Keratinocyte (primary cell): ENCODE measurements around the gene C19orf25. TPM values are rescaled to one million over a fixed set of nuclear protein-coding genes. Genes with fewer than 3 reads are reported as not detected.

Experiments used
- DNase-seq: peaks from one replicate; pipeline ENCODE4 v3.0.0-alpha.2; 2011; ENCODE audit warnings: low read depth, missing footprints, low spot score
- FAIRE-seq: peaks from 2 replicates; lab custom pipeline; 2011; peaks lifted over from hg19 to GRCh38; lab: Jason Lieb, UNC
- H2AFZ ChIP-seq: 2 replicates; pipeline ENCODE4 v1.6.0; 2012; ENCODE audit warnings: low read length, control low read depth, inconsistent platforms; ENCODE audit not compliant: control insufficient read depth
- H3K27ac ChIP-seq: 2 replicates; pipeline ENCODE4 v1.5.1; 2011; ENCODE audit warnings: low read length; ENCODE audit not compliant: control insufficient read depth, insufficient read depth
- H3K27me3 ChIP-seq: 3 replicates; pipeline ENCODE4 v1.6.0; 2011; ENCODE audit warnings: low read length; ENCODE audit not compliant: control insufficient read depth, insufficient read depth; ENCODE audit errors: extremely low read depth
- H3K36me3 ChIP-seq, 2 experiments: 2 replicates in 1 of 2; 3 replicates in 1 of 2; pipeline ENCODE4 v1.5.1; 2011; ENCODE audit warnings: low read length in 2 of 2, mild to moderate bottlenecking in 1 of 2; ENCODE audit not compliant: control insufficient read depth in 2 of 2, insufficient read depth in 2 of 2; ENCODE audit errors: extremely low read depth in 1 of 2
- H3K4me1 ChIP-seq: 3 replicates; pipeline ENCODE4 v1.5.1; 2011; ENCODE audit warnings: low read length; ENCODE audit not compliant: control insufficient read depth, insufficient read depth; ENCODE audit errors: extremely low read depth
- H3K4me2 ChIP-seq: 3 replicates; pipeline ENCODE4 v1.6.0; 2011; ENCODE audit warnings: low read depth, low read length; ENCODE audit not compliant: control insufficient read depth, insufficient read depth; ENCODE audit errors: extremely low read depth
- H3K4me3 ChIP-seq, 3 experiments: fragments of 200-600 bp in 1 of 3; sonication (generic) in 1 of 3; 2 replicates in 2 of 3; 3 replicates in 1 of 3; pipeline ENCODE4 v1.5.1; 2011 to 2016; ENCODE audit warnings: low read length in 3 of 3, mild to moderate bottlenecking in 3 of 3, control low read depth in 2 of 3, inconsistent platforms in 1 of 3, low read depth in 1 of 3, mixed read lengths in 1 of 3, mixed run types in 1 of 3, moderate library complexity in 1 of 3; ENCODE audit not compliant: control insufficient read depth in 2 of 3, insufficient read depth in 2 of 3; ENCODE audit errors: extremely low read depth in 1 of 3
- H3K79me2 ChIP-seq: 2 replicates; pipeline ENCODE4 v1.6.0; 2012; ENCODE audit warnings: low read length; ENCODE audit not compliant: control insufficient read depth, insufficient read depth
- H3K9ac ChIP-seq: 3 replicates; pipeline ENCODE4 v1.6.0; 2011; ENCODE audit warnings: low read length; ENCODE audit not compliant: control insufficient read depth, insufficient read depth; ENCODE audit errors: extremely low read depth
- H3K9me1 ChIP-seq: 3 replicates; pipeline ENCODE4 v1.6.0; 2011; ENCODE audit warnings: low read length; ENCODE audit not compliant: control insufficient read depth, insufficient read depth; ENCODE audit errors: extremely low read depth
- H3K9me3 ChIP-seq: 2 replicates; pipeline ENCODE4 v1.5.1; 2012; ENCODE audit warnings: low read depth, low read length; ENCODE audit not compliant: control insufficient read depth
- H4K20me1 ChIP-seq: 3 replicates; pipeline ENCODE4 v1.6.0; 2011; ENCODE audit warnings: low read length; ENCODE audit not compliant: control insufficient read depth, insufficient read depth; ENCODE audit errors: extremely low read depth
- CTCF ChIP-seq, 3 experiments: IDR thresholded peaks in 1 of 3; conservative IDR thresholded peaks in 1 of 3; optimal IDR thresholded peaks in 1 of 3; 2 replicates in 2 of 3; 3 replicates in 1 of 3; pipeline versions ENCODE3 to v1.5.1; 2011; ENCODE audit warnings: low read length in 3 of 3, mild to moderate bottlenecking in 3 of 3, moderate library complexity in 2 of 3, control low read depth in 1 of 3, inconsistent platforms in 1 of 3; ENCODE audit not compliant: insufficient read depth in 2 of 3; ENCODE audit errors: extremely low read depth in 1 of 3
- EZH2 ChIP-seq: IDR thresholded peaks from one replicate; pipeline ENCODE4 v1.6.1; 2012; ENCODE audit warnings: inconsistent platforms, mild to moderate bottlenecking, low read length, moderate library complexity
- dilution Hi-C: fragments of 300-500 bp; cut with MboI; formaldehyde crosslinking; loops from one replicate; pipeline ENCODE4 v1.7.0; 2020; ENCODE audit warnings: low sequenced_read_pairs; ENCODE audit not compliant: extremely low pct_ligation_motif_present
- polyA plus RNA-seq, 5 experiments: library from polyadenylated mRNA; depleted of rRNA in 3 of 5; stranded (reverse) in 3 of 5; stranded (forward) in 1 of 5; unstranded in 1 of 5; fragments of >200 nt; gene quantifications; 1 replicate in 1 of 5; 2 replicates in 3 of 5; 3 replicates in 1 of 5; pipeline versions ENCODE4 v1.2.1 to v1.2.3, GENCODE V29; 2011 to 2012; ENCODE audit warnings: missing spikeins in 2 of 5, low read depth in 1 of 5, low replicate concordance in 1 of 5

The C19orf25 gene
- polyA plus RNA-seq, 1 donor (not counting 4 experiments of a cell fraction or from before 2014, with no cell fraction given), result 11.2 TPM

- Histone ChIP-seq H3K27ac (no peak overlapping the region), H3K9me1 (no peaks in the 10 kb centered on the region), H4K20me1 (no peaks in the 10 kb centered on the region), H2AFZ (no peak overlapping the region), H3K9ac (no peak overlapping the region), H3K9me3 (no peaks in the 10 kb centered on the region), H3K4me3 (no peak overlapping the region), H3K4me1 (peaks cover 4% of the 10 kb centered on the region), H3K4me2 (no peak overlapping the region), H3K36me3 (no peaks in the 10 kb centered on the region), H3K27me3 (no peaks in the 10 kb centered on the region), H3K79me2 (no peaks in the 10 kb centered on the region)
- TF ChIP-seq EZH2 (no peak), CTCF (optimal IDR thresholded peaks at IDR 0.05 in 1 of 3, IDR thresholded peaks at IDR 0.05 in 1 of 3, conservative IDR thresholded peaks at IDR 0.05 in 1 of 3; ENCODE audit: extremely low read depth in 1 of 3, insufficient read depth in 2 of 3, low read length in 3 of 3) (no peak)
- dilution Hi-C loops, result no loop called here
- DNase-seq, result no peak
- no peak for FAIRE-seq
Measured at GRCh38 chr19:1514986-1515721, 36.1 kb upstream of the C19orf25 start.

DNA sequence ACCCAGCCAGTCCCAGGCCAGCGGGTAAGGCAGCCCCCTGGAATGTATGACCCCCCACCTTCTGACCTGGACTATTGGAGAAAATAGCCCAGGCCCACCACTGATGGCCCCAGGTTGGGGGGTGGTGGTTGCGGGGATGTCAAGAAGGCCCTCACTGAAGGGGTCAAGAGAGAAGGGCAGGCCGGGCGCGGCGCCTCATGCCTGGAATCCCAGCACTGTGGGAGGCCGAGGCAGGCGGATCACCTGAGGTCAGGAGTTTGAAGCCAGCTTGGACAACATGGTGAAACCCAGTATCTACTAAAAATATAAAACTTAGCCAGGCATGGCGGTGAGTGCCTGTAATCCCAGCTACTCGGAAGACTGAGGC, 35.3 kb upstream of the C19orf25 start:
- Histone ChIP-seq H3K79me2 (no peaks in the 10 kb centered on the region), H3K27ac (no peak overlapping the region), H3K4me2 (no peak overlapping the region), H2AFZ (no peak overlapping the region), H3K4me3 (no peak overlapping the region), H3K36me3 (peaks cover 0 to 2% of the 10 kb centered on the region in 2 experiments), H3K27me3 (no peaks in the 10 kb centered on the region), H3K9ac (no peak overlapping the region), H3K4me1 (peaks cover 4% of the 10 kb centered on the region), H4K20me1 (no peaks in the 10 kb centered on the region), H3K9me3 (no peaks in the 10 kb centered on the region), H3K9me1 (no peaks in the 10 kb centered on the region)
- FAIRE-seq, result no peak
- dilution Hi-C loops, result no loop called here
- TF ChIP-seq EZH2, result no peak
- TF ChIP-seq CTCF (optimal IDR thresholded peaks at IDR 0.05 in 1 of 3, IDR thresholded peaks at IDR 0.05 in 1 of 3, conservative IDR thresholded peaks at IDR 0.05 in 1 of 3; ENCODE audit: extremely low read depth in 1 of 3, insufficient read depth in 2 of 3, low read length in 3 of 3), result no peak
- no peak for DNase-seq
